ENCODE measurements around the gene RBKS. TPM values are rescaled to one million over a fixed set of nuclear protein-coding genes. Genes with fewer than 3 reads are reported as not detected.

The RBKS gene
- total and polyA plus RNA-seq, 2 of the 8 experiments (the other 6 are each of a cell fraction or from before 2014, with no cell fraction given), result 1.1 to 1.5 TPM

- H4K8ac ChIP-seq (ENCODE audit: extremely low read depth, insufficient read depth, low read length), result no peak overlapping the region
- no peak overlapping the region for H3K14ac ChIP-seq (ENCODE audit: insufficient read length)
- H3K23me2 ChIP-seq (ENCODE audit: low read depth, low read length), result no peaks in the 10 kb centered on the region
- H3K9ac ChIP-seq (replicated peaks in 1 of 4; ENCODE audit: extremely low read depth in 1 of 4, low read depth in 3 of 4, low read length in 3 of 4), result no peak overlapping the region
- no peaks in the 10 kb centered on the region for H3K4me1 ChIP-seq (replicated peaks in 1 of 4; ENCODE audit: control insufficient read depth in 3 of 4, insufficient read depth in 4 of 4, low read length in 3 of 4)
- WGBS, 2 experiments (ENCODE audit: extremely low coverage in 1 of 2, insufficient coverage in 1 of 2, insufficient read length in 1 of 2, insufficient replicate concordance in 2 of 2, low coverage in 1 of 2, low lambda C conversion rate in 2 of 2, missing lambda C conversion rate in 1 of 2), result 92% methylated on average over 29 of the region's 29 CpGs; no CpG with 5 or more reads in 1 of the 2 experiments
- no peak overlapping the region for H2AFZ ChIP-seq (ENCODE audit: low read length)
- no peaks in the 10 kb centered on the region for H4K20me1 ChIP-seq (replicated peaks in 1 of 2; ENCODE audit: control insufficient read depth in 1 of 2, insufficient read depth in 2 of 2, low read length in 2 of 2)
- no peak for TF ChIP-seq BRCA1 (IDR thresholded peaks at IDR 0.05; ENCODE audit: low read depth, low read length)
- H3K23ac ChIP-seq (ENCODE audit: insufficient read length), result no peak overlapping the region
- no peak overlapping the region for H3K56ac ChIP-seq (replicated peaks; ENCODE audit: insufficient read length, low read depth, low read length)
- no peak overlapping the region for H3K27ac ChIP-seq (ENCODE audit: low read depth, low read length)
- no peak overlapping the region for H4K5ac ChIP-seq (ENCODE audit: insufficient read length, low read depth, low read length)
- H3K18ac ChIP-seq (ENCODE audit: extremely low read depth, low read length), result no peak overlapping the region
- no peaks in the 10 kb centered on the region for H3K79me1 ChIP-seq (ENCODE audit: low read depth, low read length)
- ChIA-PET POLR2A (ENCODE audit: partially characterized antibody) (interaction anchor here (1.0 to 1.6 kb wide), 3 partner anchors 11 to 13 kb away, joined by 3 to 4 read pairs (median 3); no protein-coding TSS in a partner anchor), CTCF (ENCODE audit: partially characterized antibody) (interaction anchor here (1.4 to 2.3 kb wide), 3 partner anchors 12 to 61 kb away, joined by 3 to 7 read pairs (median 4); no protein-coding TSS in a partner anchor)
- DNase-seq (ENCODE audit: low read depth in 1 of 2, low spot score in 2 of 2) (peak in 1 of 2 experiments; percentile 39), FAIRE-seq (no peak)
- H2BK15ac ChIP-seq (ENCODE audit: low read length), result no peak overlapping the region
- H3K36me3 ChIP-seq (ENCODE audit: control insufficient read depth in 2 of 4, insufficient read depth in 4 of 4, low read length in 3 of 4), result no peaks in the 10 kb centered on the region; a peak in 1 of 8 replicates
- H3K79me2 ChIP-seq (ENCODE audit: control insufficient read depth in 1 of 2, insufficient read depth in 2 of 2, low read length in 2 of 2), result no peaks in the 10 kb centered on the region
- H2BK20ac ChIP-seq (ENCODE audit: low read length), result no peak overlapping the region
- H3K27me3 ChIP-seq (replicated peaks in 1 of 4; ENCODE audit: control insufficient read depth in 3 of 4, extremely low read depth in 1 of 4, insufficient read depth in 3 of 4, low read length in 3 of 4), result no peaks in the 10 kb centered on the region
- H3K4me3 ChIP-seq (ENCODE audit: extremely low read depth in 1 of 4, insufficient read depth in 2 of 4, low read depth in 3 of 4, low read length in 4 of 4), result no peak overlapping the region
- no peak overlapping the region for H3K4ac ChIP-seq (replicated peaks; ENCODE audit: insufficient read length, low read depth, low read length)
- no peak overlapping the region for H2BK120ac ChIP-seq (replicated peaks; ENCODE audit: low read depth, low read length)
- H2BK12ac ChIP-seq (ENCODE audit: low read depth, low read length), result no peak overlapping the region
- H3K4me2 ChIP-seq (ENCODE audit: insufficient read depth in 1 of 2, low read depth in 2 of 2, low read length in 2 of 2), result no peak overlapping the region
- H3K9me3 ChIP-seq (ENCODE audit: insufficient read depth in 2 of 2, low read depth in 1 of 2, low read length in 1 of 2), result no peaks in the 10 kb centered on the region
- H4K91ac ChIP-seq (replicated peaks; ENCODE audit: insufficient read length, low read length), result no peak overlapping the region
- H2AK5ac ChIP-seq (ENCODE audit: low read depth, low read length), result no peak overlapping the region
- no peak overlapping the region for H2BK5ac ChIP-seq (ENCODE audit: low read depth, low read length)
These were observed 124.4 kb downstream of the RBKS start for GRCh38 chr2:27765621-27766286.

Data from H1 (cell line).